H1 (cell line): ENCODE results near the gene ITLN1. TPM values are rescaled to one million over a fixed set of nuclear protein-coding genes. Genes with fewer than 3 reads are reported as not detected.

Source experiments
- CTCF ChIA-PET: fragments of 300-600 bp; sonication (Branson Sonifier 250); formaldehyde crosslinking; loops from one replicate; lab custom pipeline; 2021; ENCODE audit not compliant: partially characterized antibody; lab: Charles Lee
- POLR2A ChIA-PET: fragments of 300-600 bp; sonication (Branson Sonifier 250); formaldehyde crosslinking; loops from one replicate; lab custom pipeline; 2021; ENCODE audit warnings: inconsistent platforms; ENCODE audit not compliant: partially characterized antibody; lab: Charles Lee
- DNase-seq, 2 experiments: peaks; one replicate each; pipeline versions ENCODE4 v3.0.0 to v3.0.0-alpha.2; 2010 to 2022; ENCODE audit warnings: low spot score in 2 of 2, low read depth in 1 of 2, mixed read lengths in 1 of 2
- FAIRE-seq: peaks from 2 replicates; lab custom pipeline; 2011; peaks lifted over from hg19 to GRCh38; lab: Jason Lieb, UNC
- H2AFZ ChIP-seq: 2 replicates; pipeline ENCODE4 v1.8.1; 2012; ENCODE audit warnings: low read length, inconsistent platforms
- H2AK5ac ChIP-seq: 2 replicates; pipeline ENCODE4 v1.6.1; 2013; ENCODE audit warnings: low read depth, low read length
- H2BK120ac ChIP-seq: replicated peaks from 2 replicates; pipeline ENCODE3; 2013; ENCODE audit warnings: low read depth, low read length, inconsistent platforms
- H2BK12ac ChIP-seq: 2 replicates; pipeline ENCODE4 v1.6.1; 2013; ENCODE audit warnings: low read depth, low read length
- H2BK15ac ChIP-seq: 2 replicates; pipeline ENCODE4 v1.6.1; 2013; ENCODE audit warnings: low read length
- H2BK20ac ChIP-seq: 2 replicates; pipeline ENCODE4 v1.6.1; 2013; ENCODE audit warnings: low read length
- H2BK5ac ChIP-seq: 2 replicates; pipeline ENCODE4 v1.6.1; 2013; ENCODE audit warnings: low read depth, low read length
- H3K14ac ChIP-seq: 2 replicates; pipeline ENCODE4 v1.6.1; 2013; ENCODE audit warnings: inconsistent platforms; ENCODE audit not compliant: insufficient read length
- H3K18ac ChIP-seq: 2 replicates; pipeline ENCODE4 v1.6.1; 2013; ENCODE audit warnings: low read length; ENCODE audit errors: extremely low read depth
- H3K23ac ChIP-seq: 2 replicates; pipeline ENCODE4 v1.6.1; 2013; ENCODE audit warnings: inconsistent platforms; ENCODE audit not compliant: insufficient read length
- H3K23me2 ChIP-seq: 2 replicates; pipeline ENCODE4 v1.6.1; 2013; ENCODE audit warnings: low read depth, low read length
- H3K27ac ChIP-seq: 2 replicates; pipeline ENCODE4 v1.6.1; 2011; ENCODE audit warnings: low read depth, low read length, inconsistent platforms
- H3K27me3 ChIP-seq, 4 experiments: replicated peaks in 1 of 4; 1 replicate in 1 of 4; 2 replicates in 3 of 4; pipeline versions ENCODE4 v1.6.1 to v1.8.1; 2011 to 2013; ENCODE audit warnings: low read length in 3 of 4, mild to moderate bottlenecking in 3 of 4, inconsistent platforms in 2 of 4, mixed read lengths in 2 of 4, moderate library complexity in 1 of 4; ENCODE audit not compliant: control insufficient read depth in 3 of 4, insufficient read depth in 3 of 4; ENCODE audit errors: extremely low read depth in 1 of 4
- H3K36me3 ChIP-seq, 4 experiments: 2 replicates each; pipeline versions ENCODE4 v1.6.1 to v1.8.1; 2011 to 2013; ENCODE audit warnings: mild to moderate bottlenecking in 4 of 4, low read length in 3 of 4, moderate library complexity in 2 of 4, control low read depth in 1 of 4, inconsistent platforms in 1 of 4; ENCODE audit not compliant: insufficient read depth in 4 of 4, control insufficient read depth in 2 of 4
- H3K4ac ChIP-seq: replicated peaks from 2 replicates; pipeline ENCODE3; 2013; ENCODE audit warnings: low read length, low read depth, mixed read lengths, inconsistent platforms; ENCODE audit not compliant: insufficient read length
- H3K4me1 ChIP-seq, 4 experiments: replicated peaks in 1 of 4; 1 replicate in 1 of 4; 2 replicates in 3 of 4; pipeline versions ENCODE4 v1.6.1 to v1.8.1; 2011 to 2013; ENCODE audit warnings: low read length in 3 of 4, inconsistent platforms in 2 of 4, mixed read lengths in 1 of 4; ENCODE audit not compliant: insufficient read depth in 4 of 4, control insufficient read depth in 3 of 4
- H3K4me2 ChIP-seq, 2 experiments: 2 replicates each; pipeline versions ENCODE4 v1.6.1 to v1.8.1; 2011 to 2013; ENCODE audit warnings: low read depth in 2 of 2, low read length in 2 of 2, control low read depth in 1 of 2, inconsistent platforms in 1 of 2, mild to moderate bottlenecking in 1 of 2; ENCODE audit not compliant: insufficient read depth in 1 of 2
- H3K4me3 ChIP-seq, 4 experiments: fragments of 200-600, 300-600 bp in 1 of 4; sonication (generic), shearing (Covaris generic), sonication (Bioruptor Twin) in 1 of 4; 2 replicates each; pipeline versions ENCODE4 v1.5.1 to v1.8.1; 2011 to 2016; ENCODE audit warnings: low read length in 4 of 4, low read depth in 3 of 4, control low read depth in 2 of 4, inconsistent platforms in 2 of 4, mild to moderate bottlenecking in 2 of 4, mixed read lengths in 1 of 4, moderate library complexity in 1 of 4; ENCODE audit not compliant: insufficient read depth in 2 of 4; ENCODE audit errors: extremely low read depth in 1 of 4
- H3K56ac ChIP-seq: replicated peaks from 2 replicates; pipeline ENCODE3; 2013; ENCODE audit warnings: low read depth, mild to moderate bottlenecking, mixed read lengths, low read length, inconsistent platforms; ENCODE audit not compliant: insufficient read length
- H3K79me1 ChIP-seq: 2 replicates; pipeline ENCODE4 v1.6.1; 2013; ENCODE audit warnings: low read depth, low read length, control low read depth
- H3K79me2 ChIP-seq, 2 experiments: 2 replicates each; pipeline versions ENCODE4 v1.6.1 to v1.8.1; 2012 to 2013; ENCODE audit warnings: low read length in 2 of 2, mild to moderate bottlenecking in 2 of 2, inconsistent platforms in 1 of 2; ENCODE audit not compliant: insufficient read depth in 2 of 2, control insufficient read depth in 1 of 2
- H3K9ac ChIP-seq, 4 experiments: replicated peaks in 1 of 4; 1 replicate in 1 of 4; 2 replicates in 3 of 4; pipeline versions ENCODE4 v1.6.1 to v1.8.1; 2011 to 2013; ENCODE audit warnings: low read depth in 3 of 4, low read length in 3 of 4, control low read depth in 2 of 4, mild to moderate bottlenecking in 2 of 4, moderate library complexity in 2 of 4, inconsistent platforms in 1 of 4; ENCODE audit errors: extremely low read depth in 1 of 4
- H3K9me3 ChIP-seq, 2 experiments: 2 replicates each; pipeline versions ENCODE4 v1.6.1 to v1.8.1; 2012 to 2013; ENCODE audit warnings: mild to moderate bottlenecking in 2 of 2, moderate library complexity in 2 of 2, control low read depth in 1 of 2, inconsistent platforms in 1 of 2, low read depth in 1 of 2, low read length in 1 of 2, mixed read lengths in 1 of 2; ENCODE audit not compliant: insufficient read depth in 2 of 2
- H4K20me1 ChIP-seq, 2 experiments: replicated peaks in 1 of 2; 2 replicates each; pipeline versions ENCODE3 to v1.8.1; 2011 to 2013; ENCODE audit warnings: inconsistent platforms in 2 of 2, low read length in 2 of 2, mild to moderate bottlenecking in 1 of 2; ENCODE audit not compliant: insufficient read depth in 2 of 2, control insufficient read depth in 1 of 2
- H4K5ac ChIP-seq: 2 replicates; pipeline ENCODE4 v1.6.1; 2013; ENCODE audit warnings: low read length, low read depth, mixed read lengths, inconsistent platforms; ENCODE audit not compliant: insufficient read length
- H4K8ac ChIP-seq: 2 replicates; pipeline ENCODE4 v1.8.0; 2013; ENCODE audit warnings: mild to moderate bottlenecking, moderate library complexity, low read length, inconsistent platforms; ENCODE audit not compliant: insufficient read depth; ENCODE audit errors: extremely low read depth
- H4K91ac ChIP-seq: replicated peaks from 2 replicates; pipeline ENCODE3; 2013; ENCODE audit warnings: low read length, mixed read lengths, inconsistent platforms; ENCODE audit not compliant: insufficient read length
- CTCF ChIP-seq, 3 experiments: IDR thresholded peaks; 1 replicate in 2 of 3; 2 replicates in 1 of 3; pipeline versions ENCODE4 v1.5.1 to v1.6.1; 2011; ENCODE audit warnings: low read length in 3 of 3, mild to moderate bottlenecking in 3 of 3, inconsistent platforms in 2 of 3, low read depth in 1 of 3, moderate library complexity in 1 of 3; ENCODE audit not compliant: insufficient read depth in 1 of 3; ENCODE audit errors: control extremely low read depth in 1 of 3
- JUND ChIP-seq: IDR thresholded peaks from 2 replicates; pipeline ENCODE4 v1.6.1; 2011; ENCODE audit warnings: mild to moderate bottlenecking, improper control_type of control experiment, low read length
- MAFK ChIP-seq: IDR thresholded peaks from 2 replicates; pipeline ENCODE4 v1.6.1; 2012; ENCODE audit warnings: low read depth, mild to moderate bottlenecking, improper control_type of control experiment, low read length
- POLR2A ChIP-seq, 2 experiments: IDR thresholded peaks; 1 replicate in 1 of 2; 2 replicates in 1 of 2; pipeline ENCODE4 v1.6.1; 2011; ENCODE audit warnings: low read depth in 2 of 2, low read length in 2 of 2, mild to moderate bottlenecking in 2 of 2; ENCODE audit errors: control extremely low read depth in 1 of 2
- RAD21 ChIP-seq, 2 experiments: IDR thresholded peaks in 1 of 2; conservative IDR thresholded peaks in 1 of 2; 2 replicates each; pipeline ENCODE4 v1.6.1; 2011; ENCODE audit warnings: low read depth in 2 of 2, low read length in 2 of 2, improper control_type of control experiment in 1 of 2, inconsistent platforms in 1 of 2, mild to moderate bottlenecking in 1 of 2, moderate library complexity in 1 of 2
- WGBS, 2 experiments: shearing (Covaris generic) in 1 of 2; methylation state at CpG; one replicate each; pipeline versions ENCODE4 v1.1.6 to v1.1.7; 2013 to 2015; ENCODE audit warnings: low lambda C conversion rate in 2 of 2, mixed read lengths in 2 of 2, inconsistent platforms in 1 of 2, low coverage in 1 of 2, missing lambda C conversion rate in 1 of 2; ENCODE audit not compliant: insufficient replicate concordance in 2 of 2, insufficient coverage in 1 of 2, insufficient read length in 1 of 2; ENCODE audit errors: extremely low coverage in 1 of 2, missing lambda C conversion rate in 1 of 2; 5-methylcytosine and 5-hydroxymethylcytosine counted together
- polyA plus RNA-seq, 7 experiments: library from polyadenylated mRNA; depleted of rRNA in 3 of 7; stranded (reverse) in 5 of 7; unstranded in 2 of 7; fragments of >200 nt in 5 of 7; fragments of 200-250 nt in 2 of 7; gene quantifications; 1 replicate in 5 of 7; 2 replicates in 1 of 7; 4 replicates in 1 of 7; pipeline versions ENCODE4 v1.2.1 to v1.2.3, GENCODE V29; 2011 to 2013; ENCODE audit warnings: missing spikeins in 2 of 7, mixed read lengths in 2 of 7
- total RNA-seq: library from RNA; stranded (reverse); fragmentation: NEBNext Ultra II Directional; extraction: Animal tissue kit (Norgen Biotek cat#: 25700); gene quantifications from 2 replicates; pipeline ENCODE4 v1.2.1, GENCODE V29; 2021

Gene ITLN1
- total and polyA plus RNA-seq, 2 of the 8 experiments (the other 6 are each of a cell fraction or from before 2014, with no cell fraction given), result not detected

DNA sequence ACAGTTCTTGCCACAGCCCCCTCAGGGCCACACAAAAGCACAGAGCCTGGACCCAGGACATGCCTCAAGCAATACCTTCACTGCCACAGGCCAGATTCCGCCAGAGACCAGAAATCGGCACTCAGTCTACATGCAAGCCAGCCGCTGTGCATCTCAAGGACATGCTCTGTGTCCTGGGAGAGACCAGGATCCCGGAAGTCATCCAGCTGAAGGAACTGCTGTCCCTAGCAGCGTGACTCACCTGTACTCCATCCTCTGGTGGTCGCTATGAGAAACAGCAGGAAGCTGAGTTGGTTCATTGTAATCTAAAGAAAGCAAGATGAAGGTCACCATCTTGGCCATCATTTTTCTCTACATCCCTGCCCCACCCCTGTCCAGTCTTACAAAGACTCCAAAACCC is 401 bp downstream of the ITLN1 start:
- no peak overlapping the region for H3K14ac ChIP-seq
- FAIRE-seq, result peak; percentile 63
- no peak overlapping the region for H2BK20ac ChIP-seq
- H4K91ac ChIP-seq, result no peak overlapping the region
- DNase-seq, result no peak
- no peak overlapping the region for H2BK5ac ChIP-seq
- ChIA-PET CTCF (interaction anchor here (0.6 to 5.9 kb wide), 25 partner anchors 10 to 210 kb away, joined by 3 to 35 read pairs (median 3); partner anchors contain the start of genes CD244 and ITLN2), POLR2A (no interaction called here)
- no peak overlapping the region for H3K9ac ChIP-seq
- no peak overlapping the region for H3K27ac ChIP-seq
- no peaks in the 10 kb centered on the region for H3K9me3 ChIP-seq
- no peak overlapping the region for H4K5ac ChIP-seq
- H3K23ac ChIP-seq, result no peak overlapping the region
- H4K20me1 ChIP-seq, result no peaks in the 10 kb centered on the region
- no peak overlapping the region for H4K8ac ChIP-seq
- no peak overlapping the region for H3K4me3 ChIP-seq
- no peak overlapping the region; the same call in 1 of the 2 replicates for H2BK15ac ChIP-seq
- no peaks in the 10 kb centered on the region for H3K79me2 ChIP-seq
- no peaks in the 10 kb centered on the region for H3K36me3 ChIP-seq
- no peaks in the 10 kb centered on the region for H3K79me1 ChIP-seq
- H3K4me2 ChIP-seq, result no peak overlapping the region
- no peak overlapping the region for H3K56ac ChIP-seq
- no peak overlapping the region for H3K4ac ChIP-seq
- H2AFZ ChIP-seq, result peak overlapping the region; percentile 86
- no peak overlapping the region for H2BK12ac ChIP-seq
- H3K27me3 ChIP-seq, result no peaks in the 10 kb centered on the region
- TF ChIP-seq CTCF (IDR thresholded peaks at IDR 0.05; ENCODE audit: control extremely low read depth in 1 of 3, insufficient read depth in 1 of 3, low read depth in 1 of 3, low read length in 3 of 3) (peak; percentile 39 to 69 (median 42)), MAFK (no peak), POLR2A (IDR thresholded peaks at IDR 0.05; ENCODE audit: control extremely low read depth in 1 of 2, low read depth in 2 of 2, low read length in 2 of 2) (no peak), RAD21 (IDR thresholded peaks at IDR 0.05 in 1 of 2, conservative IDR thresholded peaks at IDR 0.05 in 1 of 2; ENCODE audit: low read depth in 2 of 2, low read length in 2 of 2) (peak; percentile 43 to 46; a peak in 3 of 4 replicates), JUND (0 out of 2 replicates have a peak, but pooled peaks have one; percentile 54)
- no peaks in the 10 kb centered on the region for H3K4me1 ChIP-seq
- no peak overlapping the region for H2BK120ac ChIP-seq
- WGBS, 2 experiments, result 81% methylated on average over 6 of the region's 6 CpGs; no CpG with 5 or more reads in 1 of the 2 experiments
- no peaks in the 10 kb centered on the region; the same call in 1 of the 2 replicates for H3K23me2 ChIP-seq
- no peak overlapping the region for H2AK5ac ChIP-seq
- 0 out of 2 replicates have a peak overlapping the region, but pooled peaks have one; percentile 19 for H3K18ac ChIP-seq
